Measurements from ENCODE around the gene N4BP2L2.
A peak's percentile ranks its signal among the peaks of the same experiment; 100 is the strongest.

The N4BP2L2 gene

DNA sequence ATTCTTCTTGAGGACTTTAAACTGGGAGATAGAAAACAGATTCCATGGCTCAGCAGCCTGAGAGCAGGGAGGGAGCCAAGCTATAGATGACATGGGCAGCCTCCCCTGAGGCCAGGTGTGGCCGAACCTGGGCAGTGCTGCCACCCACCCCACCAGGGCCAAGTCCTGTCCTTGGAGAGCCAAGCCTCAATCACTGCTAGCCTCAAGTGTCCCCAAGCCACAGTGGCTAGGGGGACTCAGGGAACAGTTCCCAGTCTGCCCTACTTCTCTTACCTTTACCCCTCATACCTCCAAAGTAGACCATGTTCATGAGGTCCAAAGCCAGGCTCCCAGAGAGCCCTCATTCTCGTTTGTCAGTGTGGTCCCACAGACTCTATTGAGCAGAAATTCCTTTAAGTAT is 118.7 kb downstream of the N4BP2L2 start:
- DNase-seq: no peak

DNA sequence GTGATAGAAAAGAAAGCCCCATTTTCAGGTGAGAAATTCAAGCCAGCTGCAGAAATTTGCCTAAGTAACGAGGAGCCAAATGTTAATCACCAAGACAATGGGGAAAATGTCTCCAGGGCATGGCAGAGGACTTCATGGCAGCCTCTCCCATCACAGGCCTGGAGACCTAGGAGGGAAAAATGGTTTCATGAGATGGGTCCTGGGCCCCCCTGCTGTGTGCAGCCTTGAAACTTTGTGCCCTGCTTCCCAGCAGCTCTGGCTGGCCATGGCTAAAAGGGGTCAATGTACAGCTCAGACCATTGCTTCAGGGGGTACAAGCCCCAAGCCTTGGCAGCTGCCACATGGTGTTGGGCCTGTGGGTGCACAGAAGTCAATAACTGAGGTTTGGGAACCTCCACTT is 120.6 kb downstream of the N4BP2L2 start:
- DNase-seq: no peak

- peak; percentile 5 for DNase-seq
These were observed 123.6 kb downstream of the N4BP2L2 start for GRCh38 chr13:32415019-32415418.

GRCh38 chr13:32414580-32414979 is 124.0 kb downstream of the N4BP2L2 start:
- DNase-seq: no peak

DNA sequence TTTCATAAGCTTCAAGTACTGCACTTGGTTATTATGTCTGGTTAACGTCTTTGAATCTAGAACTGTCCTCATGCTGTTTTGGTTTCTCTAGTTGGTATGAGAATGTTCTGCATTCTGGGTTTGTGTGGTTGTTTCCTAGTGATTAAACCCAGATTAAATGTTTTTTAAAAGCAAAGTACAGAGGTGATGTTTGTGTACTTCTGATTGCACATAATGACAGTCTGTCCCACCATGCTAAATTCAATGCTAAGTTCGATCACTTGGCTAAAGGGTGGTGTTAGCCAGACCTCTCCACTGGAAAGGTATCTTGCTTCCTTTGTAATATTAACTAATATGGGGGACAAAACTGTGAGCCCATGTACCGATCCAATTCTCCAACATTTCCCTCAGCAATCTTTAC is 125.3 kb downstream of the N4BP2L2 start:
- no peak for DNase-seq

DNA sequence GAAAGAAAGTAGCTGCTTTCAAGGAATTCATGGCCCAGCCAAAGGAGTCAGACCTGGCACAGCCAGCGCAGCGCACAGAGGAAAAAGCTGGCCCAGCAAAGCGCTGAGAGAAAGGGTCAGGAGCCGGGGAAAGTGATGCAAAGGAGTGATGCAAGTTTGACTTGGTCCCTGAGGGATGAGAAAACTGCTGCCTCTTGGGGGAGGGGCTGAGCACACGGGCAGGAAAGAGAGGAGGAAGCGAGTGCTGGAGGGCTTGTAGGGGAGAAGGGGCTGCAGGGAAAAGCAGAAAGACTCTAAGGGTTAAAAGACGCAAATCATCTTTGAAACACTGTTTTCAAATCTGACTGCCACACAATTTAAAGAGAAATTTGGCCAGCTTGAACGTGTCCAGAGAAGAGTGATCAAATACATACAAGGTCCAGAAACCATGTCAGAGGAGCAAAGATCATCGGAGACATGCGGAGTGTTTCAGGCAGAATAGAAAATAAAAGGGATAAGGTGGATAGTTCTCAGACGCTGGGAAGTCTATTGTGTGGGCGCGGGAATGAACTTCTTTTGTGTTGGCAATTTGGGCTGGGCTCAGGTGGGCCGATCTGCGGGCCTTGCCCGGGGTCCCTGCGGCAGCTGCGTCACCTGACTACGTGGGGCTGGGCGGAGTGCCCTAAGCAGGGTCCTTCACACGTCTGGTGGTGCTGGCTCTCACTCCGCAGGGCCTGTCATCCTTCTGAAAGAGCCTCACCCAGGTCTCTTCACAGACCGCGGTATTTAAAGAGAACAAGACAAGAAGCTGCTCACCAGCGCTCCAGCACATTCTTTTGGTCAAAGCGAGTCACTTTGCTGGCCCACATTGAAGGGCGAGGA is 128.8 kb downstream of the N4BP2L2 start:
- no peak for DNase-seq

- DNase-seq: no peak
These were observed 129.6 kb downstream of the N4BP2L2 start for GRCh38 chr13:32409001-32409313.

DNA sequence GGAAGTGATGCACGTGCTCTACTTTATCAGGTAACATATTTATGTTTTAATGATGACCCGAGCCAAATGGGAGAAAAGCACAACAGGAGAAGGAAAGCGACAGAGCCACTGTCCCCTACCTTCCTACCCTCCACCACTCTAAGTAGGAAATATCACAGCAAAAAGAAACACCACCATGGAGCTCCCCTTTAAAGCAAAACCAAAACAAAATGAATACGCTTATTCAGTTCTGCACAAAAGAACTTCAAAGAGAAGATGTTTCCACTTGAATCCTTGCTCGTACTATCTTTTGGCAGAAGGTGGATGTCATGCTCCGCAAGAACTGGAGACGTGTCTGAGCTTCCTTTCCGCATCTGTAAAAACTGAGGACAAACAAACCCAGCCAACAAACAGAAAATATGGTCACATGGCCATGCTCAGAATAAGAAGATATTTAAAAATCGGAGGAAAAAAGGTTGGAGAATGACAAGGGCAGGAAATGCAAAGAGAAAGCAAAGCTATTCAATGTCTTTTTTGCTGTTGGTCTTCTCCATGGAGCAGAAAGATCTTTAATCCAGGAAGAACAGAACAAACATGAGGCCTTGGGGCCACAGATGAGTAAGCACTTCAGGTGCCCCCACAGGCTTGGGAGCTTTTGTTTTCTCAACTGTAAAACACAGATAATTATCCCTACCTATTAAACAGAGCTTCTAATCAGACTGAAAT is 130.1 kb downstream of the N4BP2L2 start:
- no peak for DNase-seq

DNA sequence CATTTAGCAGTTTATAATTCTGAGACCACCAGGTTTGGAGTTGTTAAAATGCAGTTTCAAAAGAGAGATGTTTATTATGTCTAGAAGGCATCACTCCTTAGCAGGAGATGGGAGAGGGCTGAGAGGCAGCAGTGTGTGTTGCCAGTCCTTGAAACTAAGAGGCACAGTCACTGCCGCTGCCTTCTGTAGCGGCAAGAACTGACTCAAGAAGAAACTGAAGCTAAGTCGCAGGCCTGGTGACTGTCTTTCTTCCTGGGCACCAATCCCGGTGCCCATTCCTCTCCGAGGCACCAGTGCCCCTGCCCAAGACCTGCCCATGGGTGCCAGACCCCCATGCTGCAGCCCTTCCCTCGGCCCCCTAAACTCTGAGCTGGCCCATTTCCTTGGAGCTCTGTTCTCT is 130.7 kb downstream of the N4BP2L2 start:
- DNase-seq: no peak

DNA sequence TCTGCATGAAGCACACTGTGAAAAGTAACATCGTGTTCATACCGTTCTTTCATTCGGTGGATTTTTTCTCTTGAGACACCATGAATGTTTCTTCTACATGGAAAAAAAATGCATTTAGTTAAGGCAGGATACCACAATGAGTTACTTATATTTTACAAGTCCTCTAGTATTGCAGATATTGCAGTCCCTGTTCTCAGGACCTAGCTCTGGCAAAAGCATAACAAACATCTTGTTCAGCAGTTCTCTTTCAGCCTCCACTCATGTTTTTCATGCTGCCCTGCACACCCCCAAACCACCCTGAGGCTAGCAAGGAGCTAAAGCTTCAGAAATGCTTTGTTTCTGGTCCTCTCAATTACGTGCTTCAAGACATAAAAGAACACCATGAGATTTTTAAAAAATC is 135.5 kb downstream of the N4BP2L2 start:
- no peak for DNase-seq

DNA sequence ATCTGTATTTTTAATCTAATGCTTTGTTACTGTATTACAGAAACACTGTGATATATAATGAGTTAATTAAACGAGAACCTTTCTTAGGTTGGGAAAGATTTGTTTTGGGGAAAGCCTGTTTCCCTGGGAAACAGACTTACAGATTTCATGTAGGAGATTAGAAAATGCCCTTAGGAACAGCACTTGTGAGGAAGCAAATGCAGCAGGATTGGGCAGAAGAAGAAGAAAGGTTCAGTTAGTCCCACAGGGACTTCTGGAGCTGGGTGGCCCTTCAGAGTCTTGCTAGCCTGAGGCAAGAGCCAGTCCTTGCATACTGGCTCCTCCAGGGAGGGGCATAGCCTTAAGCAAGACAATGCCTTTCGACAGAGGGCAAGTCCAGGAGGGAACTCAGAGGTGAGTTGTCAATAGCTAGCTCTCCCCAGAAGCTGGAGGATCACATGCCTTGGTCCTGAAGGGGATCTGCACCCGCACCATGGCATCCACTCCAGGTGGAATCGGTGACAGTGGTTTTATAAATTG is 147.4 kb downstream of the N4BP2L2 start:
- no peak for DNase-seq

DNA sequence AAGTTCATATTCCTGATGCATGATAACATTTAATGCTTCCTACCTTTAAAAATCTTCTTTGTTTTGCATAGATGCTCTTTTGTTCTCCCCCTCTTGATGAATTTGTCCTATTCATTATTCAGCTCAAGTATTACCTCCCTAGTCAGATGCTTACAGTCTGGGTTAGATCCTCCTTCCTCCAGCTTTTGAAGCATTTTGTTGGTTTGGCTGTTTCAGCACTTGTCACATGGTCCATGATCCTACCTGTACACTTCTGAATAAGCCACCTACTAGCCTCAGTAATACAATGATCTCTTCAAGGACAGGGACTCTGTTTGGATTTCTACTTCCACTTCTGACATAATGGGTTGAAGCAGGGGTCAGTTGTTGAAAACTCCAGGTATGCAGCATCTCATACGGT is 148.1 kb downstream of the N4BP2L2 start:
- DNase-seq: no peak

GRCh38 chr13:32390048-32390447 is 148.5 kb downstream of the N4BP2L2 start:
- no peak for DNase-seq

DNA sequence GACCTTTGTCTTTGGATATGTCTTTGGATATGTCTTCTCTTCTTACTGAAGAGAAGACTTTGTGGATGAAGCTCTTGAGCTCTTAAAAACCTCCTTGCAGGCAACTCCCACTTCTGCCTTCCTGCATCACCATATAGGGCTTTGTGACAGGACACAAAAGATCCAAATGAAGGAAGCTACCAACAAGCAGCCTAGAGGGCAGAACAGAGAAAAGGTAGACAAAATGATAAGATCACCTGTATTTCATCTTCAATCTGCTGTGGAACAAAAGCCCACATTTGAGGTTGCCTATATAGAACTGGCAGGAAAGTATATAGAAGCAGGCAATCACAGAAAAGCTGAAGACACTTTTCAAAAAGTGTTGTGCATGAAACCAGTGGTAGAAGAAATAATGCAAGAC is 153.2 kb downstream of the N4BP2L2 start:
- no peak for DNase-seq

DNA sequence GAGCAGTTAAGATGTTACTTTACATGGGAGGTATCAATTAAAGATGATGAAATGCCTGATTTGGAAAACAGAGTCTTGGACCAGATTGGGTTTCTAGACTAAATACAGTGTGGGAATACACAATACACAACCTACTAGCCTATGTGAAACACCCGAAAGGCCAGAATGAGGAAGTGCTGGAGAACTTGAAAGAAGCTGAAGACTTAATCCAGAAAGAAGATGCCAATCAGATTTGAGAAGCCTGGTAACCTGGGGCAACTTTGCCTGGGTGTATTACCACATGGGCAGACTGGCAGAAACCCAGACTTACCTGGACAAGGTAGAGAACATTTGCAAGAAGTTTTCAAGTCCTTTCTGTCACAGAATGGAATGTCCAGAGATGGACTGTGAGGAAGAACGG is 153.9 kb downstream of the N4BP2L2 start:
- DNase-seq: no peak

GRCh38 chr13:32383836-32384618 is 154.6 kb downstream of the N4BP2L2 start:
- no peak for DNase-seq
